Thyroid gland (tissue), 4 donors: ENCODE measurements around the gene CHI3L1. TPM values are rescaled to one million over a fixed set of nuclear protein-coding genes. Genes with fewer than 3 reads are reported as not detected.
A peak's percentile ranks its signal among the peaks of the same experiment; 100 is the strongest.

ENCODE experiments used
- DNase-seq, 2 donors: peaks; one replicate each; pipeline ENCODE4 v3.0.0-alpha.2; 2019
- H3K27ac ChIP-seq, 3 donors: fragments of 200-600 bp; sonication (generic); 1 replicate in 2 of 3; 2 replicates in 1 of 3; pipeline ENCODE4 v1.5.1; 2016 to 2019; ENCODE audit warnings: mild to moderate bottlenecking in 1 of 3, moderate library complexity in 1 of 3
- H3K27me3 ChIP-seq: fragments of 200-600 bp; sonication (generic); one replicate; pipeline ENCODE4 v1.5.1; 2019
- H3K36me3 ChIP-seq, 2 donors: fragments of 200-600 bp; sonication (generic); one replicate each; pipeline ENCODE4 v1.5.1; 2016 to 2019
- H3K4me1 ChIP-seq, 2 donors: fragments of 200-600 bp; sonication (generic); one replicate each; pipeline ENCODE4 v1.5.1; 2017 to 2019
- H3K4me3 ChIP-seq, 3 donors: fragments of 200-600 bp; sonication (generic); replicated peaks in 1 of 3; 1 replicate in 2 of 3; 2 replicates in 1 of 3; pipeline ENCODE4 v1.5.1; 2016; ENCODE audit warnings: mild to moderate bottlenecking in 1 of 3
- H3K9me3 ChIP-seq: fragments of 200-600 bp; sonication (generic); one replicate; pipeline ENCODE4 v1.5.1; 2017
- POLR2A ChIP-seq, 2 donors: fragments of 450-650 bp; IDR thresholded peaks; one replicate each; pipeline ENCODE4 v1.6.1; 2017; ENCODE audit warnings: antibody characterized with exemption in 2 of 2, mild to moderate bottlenecking in 2 of 2, moderate library complexity in 1 of 2
- WGBS, 2 donors: methylation state at CpG; one replicate each; pipeline ENCODE4 v1.1.5; 2017; 5-methylcytosine and 5-hydroxymethylcytosine counted together
- intact Hi-C: fragments of 100-400 bp; cut with DNase I; formaldehyde crosslinking; loops from one replicate; pipeline ENCODE4 v1.15.1; 2023
- total RNA-seq, 4 donors: library from RNA; depleted of rRNA; stranded (reverse); fragments of >200 nt; gene quantifications; one replicate each; pipeline ENCODE4 v1.2.3, GENCODE V29; 2016
- TF ChIP-seq, protein P1 (sequence below), 6 experiments: fragments of 200-600 bp in 3 of 6; fragments of 450-650 bp in 3 of 6; sonication (generic) in 3 of 6; IDR thresholded peaks; one replicate each; pipeline ENCODE4 v1.5.1; 2016 to 2019; ENCODE audit warnings: antibody characterized with exemption in 6 of 6, mild to moderate bottlenecking in 2 of 6, inconsistent platforms in 1 of 6, moderate library complexity in 1 of 6

CHI3L1 gene
- total RNA-seq, 4 donors from 2014 or later = 1.2 to 42.9 (median 4.4) TPM

DNA sequence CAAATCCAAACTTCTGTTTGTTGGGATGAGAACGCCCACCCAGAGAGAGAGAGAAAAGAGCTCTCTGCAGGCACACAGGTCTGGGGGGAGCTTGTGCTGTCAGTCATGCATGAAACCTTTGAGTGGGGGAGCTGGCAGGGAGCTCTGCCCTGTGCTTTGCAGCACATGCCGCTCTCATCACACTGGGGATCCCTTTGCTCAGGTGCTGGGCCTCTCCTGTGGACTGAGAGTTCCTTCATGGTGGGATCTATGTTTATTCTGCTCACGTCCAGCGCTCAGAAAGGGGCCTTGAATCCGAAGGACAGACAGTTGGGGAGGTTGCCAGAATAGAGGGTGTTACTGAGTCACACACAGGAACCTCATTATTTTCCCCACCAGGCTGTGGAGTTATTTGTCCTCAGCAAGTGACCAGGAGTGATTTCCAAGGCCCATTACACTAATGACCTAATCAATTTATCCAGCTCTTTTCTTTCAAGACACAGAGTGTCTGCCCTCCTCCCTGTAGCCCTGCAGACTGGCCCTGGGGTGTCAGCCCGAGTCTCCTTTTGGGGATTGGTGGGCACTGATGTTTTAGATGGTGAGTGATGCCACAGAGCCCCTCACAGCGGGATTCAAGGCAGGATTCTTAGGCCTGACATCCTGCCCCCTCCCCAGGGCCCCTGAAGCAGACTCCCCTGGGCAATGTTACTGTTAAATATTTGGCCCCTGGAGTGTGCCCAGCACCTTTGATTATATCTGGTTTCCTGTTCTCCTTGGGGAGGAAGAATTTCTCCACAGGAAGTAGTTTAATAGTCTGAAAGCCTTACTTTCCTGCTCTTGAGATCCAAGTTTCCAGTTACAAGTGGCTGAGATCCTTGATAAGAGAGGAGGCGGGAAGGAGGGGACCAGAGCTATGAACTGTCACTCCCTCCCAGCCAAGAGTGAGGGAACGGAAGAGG is 33.2 kb downstream of the CHI3L1 start:
- TF ChIP-seq, protein P1, sequence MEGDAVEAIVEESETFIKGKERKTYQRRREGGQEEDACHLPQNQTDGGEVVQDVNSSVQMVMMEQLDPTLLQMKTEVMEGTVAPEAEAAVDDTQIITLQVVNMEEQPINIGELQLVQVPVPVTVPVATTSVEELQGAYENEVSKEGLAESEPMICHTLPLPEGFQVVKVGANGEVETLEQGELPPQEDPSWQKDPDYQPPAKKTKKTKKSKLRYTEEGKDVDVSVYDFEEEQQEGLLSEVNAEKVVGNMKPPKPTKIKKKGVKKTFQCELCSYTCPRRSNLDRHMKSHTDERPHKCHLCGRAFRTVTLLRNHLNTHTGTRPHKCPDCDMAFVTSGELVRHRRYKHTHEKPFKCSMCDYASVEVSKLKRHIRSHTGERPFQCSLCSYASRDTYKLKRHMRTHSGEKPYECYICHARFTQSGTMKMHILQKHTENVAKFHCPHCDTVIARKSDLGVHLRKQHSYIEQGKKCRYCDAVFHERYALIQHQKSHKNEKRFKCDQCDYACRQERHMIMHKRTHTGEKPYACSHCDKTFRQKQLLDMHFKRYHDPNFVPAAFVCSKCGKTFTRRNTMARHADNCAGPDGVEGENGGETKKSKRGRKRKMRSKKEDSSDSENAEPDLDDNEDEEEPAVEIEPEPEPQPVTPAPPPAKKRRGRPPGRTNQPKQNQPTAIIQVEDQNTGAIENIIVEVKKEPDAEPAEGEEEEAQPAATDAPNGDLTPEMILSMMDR (IDR thresholded peaks at IDR 0.05) = no peak
- peak in 1 of 2 donors; percentile 36 for TF ChIP-seq POLR2A (IDR thresholded peaks at IDR 0.05)
- Histone ChIP-seq H3K9me3 (no peaks in the 10 kb centered on the region), H3K4me1 (peaks cover 33 to 37% of the 10 kb centered on the region in 2 donors), H3K27ac (peak overlapping the region; percentile 69 to 88 (median 83)), H3K27me3 (no peaks in the 10 kb centered on the region), H3K36me3 (no peaks in the 10 kb centered on the region), H3K4me3 (no peak overlapping the region)
- DNase-seq = peak; percentile 89 to 91
- intact Hi-C loops = no loop called here
- 47 to 52% methylated on average over 5 to 9 of the region's 9 CpGs for WGBS, 2 donors

DNA sequence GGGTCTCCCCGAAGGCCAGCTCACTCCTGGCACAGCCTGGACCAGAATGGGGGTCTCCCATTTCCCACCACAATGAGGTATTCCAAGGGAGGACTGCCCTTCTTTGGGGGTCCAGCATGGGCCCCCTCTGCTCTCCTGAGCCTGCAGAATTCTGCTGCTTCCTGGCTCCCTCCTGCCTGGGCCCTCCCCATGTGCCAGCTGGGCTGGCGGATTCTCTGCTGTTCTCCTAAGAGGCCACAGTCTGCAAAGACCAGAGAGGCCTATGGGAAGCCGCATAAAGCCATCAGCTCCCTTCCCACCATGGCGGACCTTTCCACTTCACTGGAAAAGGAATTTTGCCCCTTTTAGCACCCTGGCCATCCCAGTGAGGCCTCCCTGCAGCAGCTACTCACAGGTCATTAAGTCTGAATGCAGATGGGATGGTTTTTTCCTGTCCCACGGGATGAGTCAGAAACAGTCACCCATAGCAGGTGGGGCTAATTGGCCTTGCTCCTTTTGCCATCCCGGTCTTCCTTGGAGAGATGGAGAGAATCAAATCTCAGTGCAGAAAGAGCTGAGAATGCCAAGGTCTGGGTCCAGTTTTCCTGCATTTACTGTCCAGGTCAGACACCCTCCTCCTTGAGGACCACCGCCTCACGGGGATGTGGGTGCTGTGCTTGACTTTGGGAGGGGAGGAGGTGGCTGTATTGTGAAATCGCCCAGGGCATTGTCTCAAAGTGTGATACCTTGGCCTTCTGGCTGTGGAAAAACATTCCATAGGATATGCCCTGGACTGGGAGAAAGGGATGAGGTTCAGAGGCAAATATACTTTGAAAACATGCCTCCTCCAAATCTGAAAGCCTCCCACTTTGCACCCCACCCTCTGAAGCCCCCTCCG is 34.1 kb downstream of the CHI3L1 start:
- Histone ChIP-seq H3K9me3 (no peaks in the 10 kb centered on the region), H3K4me1 (peaks cover 33 to 37% of the 10 kb centered on the region in 2 donors), H3K27ac (peak overlapping the region; percentile 69 to 88 (median 83)), H3K4me3 (no peak overlapping the region), H3K36me3 (no peaks in the 10 kb centered on the region), H3K27me3 (no peaks in the 10 kb centered on the region)
- WGBS, 2 donors = 48 to 51% methylated on average over 8 to 9 of the region's 10 CpGs
- TF ChIP-seq POLR2A (IDR thresholded peaks at IDR 0.05) = no peak
- TF ChIP-seq, protein P1 (IDR thresholded peaks at IDR 0.05) = no peak
- peak; percentile 53 to 56 for DNase-seq
- intact Hi-C loops = no loop called here

DNA sequence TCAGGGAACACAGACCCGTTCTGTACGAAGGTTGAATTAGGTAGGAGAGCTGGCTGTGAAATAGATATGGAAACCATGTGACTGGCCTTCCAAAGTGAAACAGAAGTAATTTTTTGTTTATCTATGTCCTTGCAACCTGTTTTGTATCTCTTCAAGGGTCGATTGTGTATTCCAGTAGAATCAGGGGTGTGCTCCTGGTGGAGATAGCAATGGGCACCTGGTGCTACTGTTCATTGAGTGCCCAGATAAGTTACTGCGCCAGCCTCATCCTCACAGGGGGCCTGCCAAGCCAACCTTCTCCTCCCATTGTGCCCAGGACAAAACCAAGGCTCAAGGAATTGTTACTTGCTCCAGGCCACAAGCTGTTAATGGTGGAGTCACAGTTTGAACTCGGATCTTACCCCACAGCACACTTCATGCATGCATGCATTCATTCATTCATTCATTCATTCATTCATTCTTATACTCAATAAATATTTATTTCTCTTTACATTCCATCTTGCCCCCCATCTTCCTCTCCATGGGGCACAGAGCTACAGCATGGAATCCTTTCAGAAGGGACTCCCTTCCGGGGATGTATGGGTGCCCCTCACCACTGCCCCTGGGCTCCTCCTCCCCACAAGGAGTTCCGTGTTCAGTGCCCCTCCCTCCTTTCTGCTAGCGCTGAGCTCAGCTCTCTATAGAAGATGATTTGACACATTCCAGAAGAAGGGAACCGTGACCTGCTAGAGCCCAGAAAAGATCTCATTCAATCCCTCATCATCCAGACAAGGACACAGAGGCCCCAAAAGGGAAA is 34.9 kb downstream of the CHI3L1 start:
- peak; percentile 67 to 72 for DNase-seq
- Histone ChIP-seq H3K4me1 (peaks cover 33 to 37% of the 10 kb centered on the region in 2 donors), H3K36me3 (no peaks in the 10 kb centered on the region), H3K9me3 (no peaks in the 10 kb centered on the region), H3K27ac (peak overlapping the region; percentile 69 to 88 (median 83)), H3K27me3 (no peaks in the 10 kb centered on the region), H3K4me3 (no peak overlapping the region)
- intact Hi-C loops = no loop called here
- 37 to 50% methylated on average over 8 to 9 of the region's 9 CpGs for WGBS, 2 donors
- TF ChIP-seq, protein P1 (IDR thresholded peaks at IDR 0.05) = no peak

DNA sequence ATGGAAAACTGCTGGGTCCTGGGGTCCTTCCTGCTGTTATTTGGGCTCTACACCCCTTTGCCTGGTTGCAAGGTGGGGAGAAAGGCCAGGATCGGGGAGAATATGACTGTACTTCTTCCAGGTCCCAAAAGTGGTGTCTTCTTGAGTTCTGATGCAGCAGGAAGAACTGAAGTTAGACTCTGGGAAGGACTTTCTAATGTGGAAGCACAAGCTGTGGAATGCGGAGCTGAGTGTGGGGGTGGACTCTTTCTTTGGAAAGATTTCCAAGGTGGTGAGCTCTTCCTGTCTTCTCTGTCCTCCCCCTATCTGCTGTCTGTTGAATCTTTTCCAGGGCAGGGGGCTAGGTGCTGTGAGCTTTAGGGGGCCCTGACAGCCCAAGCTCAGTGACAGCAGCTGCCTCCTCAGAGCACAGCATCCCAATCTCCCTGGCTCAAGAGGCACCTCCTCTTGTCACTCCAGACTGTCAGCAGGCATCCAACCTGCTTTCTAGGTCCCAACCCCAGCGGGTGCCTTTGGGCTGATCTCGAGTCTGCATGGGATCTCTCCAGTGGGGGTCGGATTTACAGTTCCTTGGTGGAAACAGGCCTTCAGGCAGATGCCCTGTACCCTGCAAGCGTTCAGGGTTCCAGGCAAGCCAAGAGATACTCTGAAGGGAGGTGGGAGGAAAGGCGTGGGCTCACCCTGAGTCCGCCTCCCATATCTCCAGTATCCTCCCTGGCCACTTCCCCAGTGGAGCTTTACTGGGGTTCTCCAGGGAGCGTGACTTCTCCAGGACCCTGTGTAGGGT is 35.8 kb downstream of the CHI3L1 start:
- TF ChIP-seq, protein P1 (IDR thresholded peaks at IDR 0.05) = no peak
- no peak for TF ChIP-seq POLR2A (IDR thresholded peaks at IDR 0.05)
- H3K4me1 ChIP-seq = peaks cover 33 to 37% of the 10 kb centered on the region in 2 donors
- H3K27ac ChIP-seq = peak overlapping the region in 1 of 3 donors; percentile 88
- intact Hi-C loops = no loop called here
- DNase-seq = no peak
- 78 to 80% methylated on average over 6 to 9 of the region's 9 CpGs for WGBS, 2 donors
- H3K9me3 ChIP-seq = no peaks in the 10 kb centered on the region
- no peaks in the 10 kb centered on the region for H3K27me3 ChIP-seq
- H3K36me3 ChIP-seq = no peaks in the 10 kb centered on the region
- no peak overlapping the region for H3K4me3 ChIP-seq
